H9 (cell line): ENCODE measurements around the gene PTGER4. TPM values are rescaled to one million over a fixed set of nuclear protein-coding genes. Genes with fewer than 3 reads are reported as not detected.

Source experiments
- DNase-seq: peaks from one replicate; pipeline ENCODE4 v3.0.0-alpha.2; 2017
- H2AFZ ChIP-seq: one replicate; pipeline ENCODE4 v1.6.1; 2013; ENCODE audit warnings: mild to moderate bottlenecking, low read length, control low read depth, moderate library complexity
- H2AK5ac ChIP-seq: 2 replicates; pipeline ENCODE4 v1.6.1; 2013; ENCODE audit warnings: low read length, control low read depth, mixed read lengths; ENCODE audit not compliant: insufficient read length
- H2BK120ac ChIP-seq: one replicate; pipeline ENCODE4 v1.6.1; 2013; ENCODE audit warnings: low read depth, mild to moderate bottlenecking, low read length, control low read depth, inconsistent platforms; ENCODE audit not compliant: poor library complexity, severe bottlenecking
- H2BK12ac ChIP-seq: 2 replicates; pipeline ENCODE4 v1.6.1; 2013; ENCODE audit warnings: low read length, control low read depth, mixed read lengths, low read depth; ENCODE audit not compliant: insufficient read length
- H2BK15ac ChIP-seq: 2 replicates; pipeline ENCODE4 v1.6.1; 2013; ENCODE audit warnings: low read depth, low read length, control low read depth
- H2BK20ac ChIP-seq: one replicate; pipeline ENCODE4 v1.6.1; 2013; ENCODE audit warnings: low read depth, mild to moderate bottlenecking, low read length, control low read depth, inconsistent platforms; ENCODE audit not compliant: poor library complexity, severe bottlenecking
- H2BK5ac ChIP-seq: 2 replicates; pipeline ENCODE4 v1.6.1; 2013; ENCODE audit warnings: low read length, control low read depth, mixed read lengths; ENCODE audit not compliant: insufficient read length
- H3K14ac ChIP-seq: 2 replicates; pipeline ENCODE4 v1.6.1; 2013; ENCODE audit warnings: low read length, control low read depth; ENCODE audit not compliant: insufficient read depth
- H3K18ac ChIP-seq: 2 replicates; pipeline ENCODE4 v1.6.1; 2013; ENCODE audit warnings: low read depth, mild to moderate bottlenecking, mixed read lengths, low read length, control low read depth; ENCODE audit not compliant: insufficient read length
- H3K23ac ChIP-seq: 2 replicates; pipeline ENCODE4 v1.6.1; 2013; ENCODE audit warnings: low read length, control low read depth, mixed read lengths, low read depth; ENCODE audit not compliant: insufficient read length
- H3K23me2 ChIP-seq: 2 replicates; pipeline ENCODE4 v1.6.1; 2013; ENCODE audit warnings: low read depth, mild to moderate bottlenecking, mixed read lengths, low read length, control low read depth; ENCODE audit not compliant: insufficient read length, poor library complexity, severe bottlenecking
- H3K27ac ChIP-seq: 2 replicates; pipeline ENCODE4 v1.5.1; 2013; ENCODE audit warnings: low read length, control low read depth, mixed read lengths, low read depth; ENCODE audit not compliant: insufficient read length
- H3K27me3 ChIP-seq: 2 replicates; pipeline ENCODE4 v1.6.1; 2013; ENCODE audit warnings: low read length, control low read depth, inconsistent platforms; ENCODE audit not compliant: insufficient read depth
- H3K4ac ChIP-seq: 2 replicates; pipeline ENCODE4 v1.6.1; 2013; ENCODE audit warnings: low read depth, mild to moderate bottlenecking, control low read depth, inconsistent platforms, low read length, moderate library complexity
- H3K4me1 ChIP-seq: 2 replicates; pipeline ENCODE4 v1.6.1; 2013; ENCODE audit warnings: low read length, control low read depth, inconsistent platforms; ENCODE audit not compliant: insufficient read depth
- H3K4me2 ChIP-seq: 2 replicates; pipeline ENCODE4 v1.6.1; 2013; ENCODE audit warnings: low read length, control low read depth, mixed read lengths; ENCODE audit not compliant: insufficient read length, insufficient read depth
- H3K56ac ChIP-seq: 2 replicates; pipeline ENCODE4 v1.6.1; 2013; ENCODE audit warnings: low read depth, mild to moderate bottlenecking, mixed read lengths, low read length, control low read depth; ENCODE audit not compliant: insufficient read length
- H3K79me1 ChIP-seq: 2 replicates; pipeline ENCODE4 v1.6.1; 2013; ENCODE audit warnings: low read depth, mild to moderate bottlenecking, moderate library complexity, low read length, control low read depth, inconsistent platforms; ENCODE audit not compliant: insufficient read depth, poor library complexity, severe bottlenecking
- H3K79me2 ChIP-seq: 2 replicates; pipeline ENCODE4 v1.6.1; 2013; ENCODE audit warnings: low read length, control low read depth, inconsistent platforms; ENCODE audit not compliant: insufficient read depth
- H3K9ac ChIP-seq: 2 replicates; pipeline ENCODE4 v1.6.1; 2013; ENCODE audit warnings: low read length, control low read depth, mixed read lengths; ENCODE audit not compliant: insufficient read length; ENCODE audit errors: extremely low read depth
- H3K9me3 ChIP-seq: one replicate; pipeline ENCODE4 v1.6.1; 2013; ENCODE audit warnings: low read depth, low read length, inconsistent platforms; ENCODE audit not compliant: control insufficient read depth
- H3T11ph ChIP-seq: one replicate; pipeline ENCODE4 v1.6.1; 2013; ENCODE audit warnings: mild to moderate bottlenecking, low read length, control low read depth, inconsistent platforms
- H4K20me1 ChIP-seq: one replicate; pipeline ENCODE4 v1.6.1; 2013; ENCODE audit not compliant: control insufficient read depth, insufficient read length, insufficient read depth
- H4K5ac ChIP-seq: 2 replicates; pipeline ENCODE4 v1.6.1; 2013; ENCODE audit warnings: low read depth, mild to moderate bottlenecking, mixed read lengths, low read length, control low read depth; ENCODE audit not compliant: insufficient read length
- H4K8ac ChIP-seq: replicated peaks from 2 replicates; pipeline ENCODE4 v1.6.1; 2013; ENCODE audit warnings: low read length, control low read depth, mixed read lengths, low read depth; ENCODE audit not compliant: insufficient read length
- H4K91ac ChIP-seq: 2 replicates; pipeline ENCODE4 v1.6.1; 2013; ENCODE audit warnings: low read depth, mild to moderate bottlenecking, moderate library complexity, mixed read lengths, low read length, control low read depth; ENCODE audit not compliant: insufficient read length
- H3K27ac Mint-ChIP-seq, 3 experiments: 2 replicates in 2 of 3; 3 replicates in 1 of 3; pipeline ENCODE4 v1.8.0; 2020 to 2021; ENCODE audit warnings: mixed read lengths in 3 of 3, mild to moderate bottlenecking in 1 of 3, moderate library complexity in 1 of 3
- H3K27me3 Mint-ChIP-seq: 2 replicates; pipeline ENCODE4 v1.8.0; 2021; ENCODE audit warnings: low read depth, mild to moderate bottlenecking, moderate library complexity, mixed read lengths
- H3K36me3 Mint-ChIP-seq, 3 experiments: 2 replicates in 2 of 3; 3 replicates in 1 of 3; pipeline ENCODE4 v1.8.0; 2020 to 2021; ENCODE audit warnings: low read depth in 3 of 3, mixed read lengths in 3 of 3; ENCODE audit not compliant: insufficient read depth in 1 of 3
- H3K4me1 Mint-ChIP-seq, 2 experiments: 2 replicates each; pipeline ENCODE4 v1.8.0; 2020; ENCODE audit warnings: mixed read lengths in 2 of 2
- H3K4me3 Mint-ChIP-seq, 2 experiments: 2 replicates in 1 of 2; 3 replicates in 1 of 2; pipeline ENCODE4 v1.8.0; 2020 to 2021; ENCODE audit warnings: mild to moderate bottlenecking in 2 of 2, mixed read lengths in 2 of 2, moderate library complexity in 1 of 2
- H3K9me3 Mint-ChIP-seq, 2 experiments: 2 replicates in 1 of 2; 3 replicates in 1 of 2; pipeline ENCODE4 v1.8.0; 2020; ENCODE audit warnings: mild to moderate bottlenecking in 2 of 2, mixed read lengths in 2 of 2, moderate library complexity in 1 of 2
- CTCF ChIP-seq: fragments of 200-600 bp; sonication (generic); conservative IDR thresholded peaks from 3 replicates; pipeline ENCODE4 v1.8.0; 2021; ENCODE audit warnings: antibody characterized with exemption, mild to moderate bottlenecking
- WGBS: extraction: QIAGEN DNeasy Blood & Tissue Kit; methylation state at CpG from one replicate; pipeline ENCODE4 v1.1.7; 2013; ENCODE audit warnings: missing lambda C conversion rate, low lambda C conversion rate, mixed read lengths; ENCODE audit not compliant: insufficient read length; ENCODE audit errors: extremely low coverage; 5-methylcytosine and 5-hydroxymethylcytosine counted together
- total RNA-seq: library from RNA; stranded (reverse); gene quantifications from 2 replicates; pipeline ENCODE4 v1.2.1, GENCODE V29; 2021

The PTGER4 gene
- total RNA-seq, 1 experiment from 2014 or later = 0.35 TPM

DNA sequence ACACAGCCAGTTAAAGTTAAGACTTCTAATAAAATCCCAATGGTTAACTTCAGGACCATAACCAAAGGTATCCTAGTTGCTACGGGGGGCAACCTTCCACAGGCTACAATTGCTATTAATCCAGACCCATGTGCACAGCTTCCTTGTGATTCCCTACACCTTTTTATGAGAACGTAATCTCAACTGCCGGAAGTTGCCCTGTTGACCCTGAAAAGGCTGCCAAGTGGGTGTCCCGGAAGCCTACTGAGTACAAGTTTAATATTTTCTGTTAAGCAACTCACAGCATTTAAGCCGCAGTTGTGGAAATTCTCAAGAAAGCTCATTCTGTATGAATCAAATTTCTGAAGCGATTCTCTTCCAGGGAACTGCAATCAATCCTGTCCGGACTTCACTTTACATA, 48.5 kb upstream of the PTGER4 start:
- Histone ChIP-seq H3K23ac (no peak overlapping the region), H3K79me2 (no peaks in the 10 kb centered on the region), H4K91ac (no peak overlapping the region), H3K9ac (no peak overlapping the region), H3K14ac (no peak overlapping the region), H3K18ac (no peak overlapping the region), H3K79me1 (no peaks in the 10 kb centered on the region), H3K4ac (no peak overlapping the region), H2BK120ac (no peak overlapping the region), H2BK12ac (no peak overlapping the region), H3K9me3 (no peaks in the 10 kb centered on the region), H3K56ac (no peak overlapping the region), H3T11ph (no peak overlapping the region), H2BK5ac (no peak overlapping the region), H4K8ac (no peak overlapping the region), H3K27ac (no peak overlapping the region), H3K23me2 (no peaks in the 10 kb centered on the region), H4K5ac (no peak overlapping the region), H3K4me2 (no peak overlapping the region), H2BK20ac (no peak overlapping the region), H3K4me1 (no peaks in the 10 kb centered on the region), H2AFZ (no peak overlapping the region), H2BK15ac (no peak overlapping the region), H3K27me3 (no peaks in the 10 kb centered on the region), H2AK5ac (no peak overlapping the region), H4K20me1 (no peaks in the 10 kb centered on the region)
- Mint-ChIP-seq H3K4me1 (peaks cover 4 to 6% of the 10 kb centered on the region in 2 experiments; a peak in 3 of 4 replicates), H3K27me3 (no peaks in the 10 kb centered on the region), H3K36me3 (no peaks in the 10 kb centered on the region), H3K4me3 (no peak overlapping the region), H3K27ac (no peak overlapping the region), H3K9me3 (peaks cover 0 to 8% of the 10 kb centered on the region in 2 experiments; a peak in 3 of 5 replicates)
- TF ChIP-seq CTCF = no peak
- WGBS = no CpG with 5 or more reads among the region's 7 CpGs
- no peak for DNase-seq
